Measurements from ENCODE around the gene ARID1B. TPM values are rescaled to one million over a fixed set of nuclear protein-coding genes. Genes with fewer than 3 reads are reported as not detected.

ARID1B gene
- total RNA-seq, 1 experiment from 2014 or later, result 60.3 TPM

DNA sequence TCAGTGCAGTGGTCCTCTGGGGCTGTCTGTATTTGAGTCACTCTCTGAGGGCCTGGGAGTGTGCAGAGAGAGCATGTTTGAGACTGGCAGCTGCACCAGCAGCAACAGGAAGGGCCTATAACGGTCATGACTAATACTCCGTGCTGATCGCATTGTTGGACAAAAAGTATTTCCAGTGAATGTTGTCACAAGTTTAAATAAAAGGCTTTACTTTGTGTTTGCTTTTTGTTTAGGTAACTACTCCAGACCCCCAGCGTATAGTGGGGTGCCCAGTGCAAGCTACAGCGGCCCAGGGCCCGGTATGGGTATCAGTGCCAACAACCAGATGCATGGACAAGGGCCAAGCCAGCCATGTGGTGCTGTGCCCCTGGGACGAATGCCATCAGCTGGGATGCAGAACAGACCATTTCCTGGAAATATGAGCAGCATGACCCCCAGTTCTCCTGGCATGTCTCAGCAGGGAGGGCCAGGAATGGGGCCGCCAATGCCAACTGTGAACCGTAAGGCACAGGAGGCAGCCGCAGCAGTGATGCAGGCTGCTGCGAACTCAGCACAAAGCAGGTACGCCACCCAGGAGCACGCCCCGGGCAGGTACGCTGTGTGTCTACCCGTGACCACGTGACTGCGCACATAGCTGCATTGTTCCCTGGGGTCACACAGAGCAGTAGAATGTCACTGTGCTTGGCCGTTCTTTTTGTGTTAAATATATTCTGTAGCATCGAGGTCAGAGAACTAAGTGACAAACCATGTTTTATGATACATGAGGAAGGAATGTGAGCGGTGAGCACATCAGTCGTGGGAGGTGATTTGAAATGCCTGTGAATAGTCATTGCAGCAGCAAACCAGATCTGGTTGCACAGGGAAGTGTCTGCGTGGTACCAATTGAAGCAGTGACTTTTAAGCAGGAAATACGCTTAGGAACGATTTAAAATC lies 371.5 kb downstream of the ARID1B start:
- CTCF ChIA-PET, result no interaction called here
- peaks cover 35% of the 10 kb centered on the region for H3K4me1 Mint-ChIP-seq
- peak overlapping the region; percentile 85 for H3K27ac Mint-ChIP-seq

DNA sequence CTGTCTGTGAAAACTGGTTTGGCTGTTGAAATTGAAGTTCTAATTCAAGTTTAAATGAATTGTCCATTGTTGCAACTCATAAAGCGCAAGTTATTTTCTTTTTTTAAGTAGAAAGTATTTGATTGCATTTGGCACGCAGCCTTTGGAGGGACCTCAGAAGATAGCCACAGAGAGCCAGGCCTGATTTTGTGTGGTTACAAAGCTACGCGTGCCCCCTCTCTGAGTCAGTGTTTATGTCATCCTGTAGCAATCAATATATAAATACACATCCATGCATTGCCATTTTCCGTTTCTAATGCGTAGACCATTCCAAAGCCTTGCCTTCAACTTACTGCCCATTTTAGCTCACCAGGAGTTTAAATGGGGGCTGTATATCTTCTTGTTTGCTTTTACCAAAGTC lies 372.9 kb downstream of the ARID1B start:
- Mint-ChIP-seq H3K4me1 (peaks cover 27% of the 10 kb centered on the region), H3K9me3 (no peaks in the 10 kb centered on the region), H3K4me3 (no peak overlapping the region), H3K27ac (no peak overlapping the region), H3K27me3 (ENCODE audit: low read depth) (no peaks in the 10 kb centered on the region), H3K36me3 (peaks cover 9% of the 10 kb centered on the region)
- CTCF ChIA-PET, result no interaction called here
- POLR2A ChIA-PET, result no interaction called here
- no peak for TF ChIP-seq RORB (CRISPR knock-in tag; IDR thresholded peaks at IDR 0.05)
- no peak for TF ChIP-seq CREM (CRISPR knock-in tag; IDR thresholded peaks at IDR 0.05)
- TF ChIP-seq, protein P1, sequence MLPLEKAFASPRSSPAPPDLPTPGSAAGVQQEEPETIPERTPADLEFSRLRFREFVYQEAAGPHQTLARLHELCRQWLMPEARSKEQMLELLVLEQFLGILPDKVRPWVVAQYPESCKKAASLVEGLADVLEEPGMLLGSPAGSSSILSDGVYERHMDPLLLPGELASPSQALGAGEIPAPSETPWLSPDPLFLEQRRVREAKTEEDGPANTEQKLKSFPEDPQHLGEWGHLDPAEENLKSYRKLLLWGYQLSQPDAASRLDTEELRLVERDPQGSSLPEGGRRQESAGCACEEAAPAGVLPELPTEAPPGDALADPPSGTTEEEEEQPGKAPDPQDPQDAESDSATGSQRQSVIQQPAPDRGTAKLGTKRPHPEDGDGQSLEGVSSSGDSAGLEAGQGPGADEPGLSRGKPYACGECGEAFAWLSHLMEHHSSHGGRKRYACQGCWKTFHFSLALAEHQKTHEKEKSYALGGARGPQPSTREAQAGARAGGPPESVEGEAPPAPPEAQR (CRISPR knock-in tag; IDR thresholded peaks at IDR 0.05), result no peak
- TF ChIP-seq, protein P2, sequence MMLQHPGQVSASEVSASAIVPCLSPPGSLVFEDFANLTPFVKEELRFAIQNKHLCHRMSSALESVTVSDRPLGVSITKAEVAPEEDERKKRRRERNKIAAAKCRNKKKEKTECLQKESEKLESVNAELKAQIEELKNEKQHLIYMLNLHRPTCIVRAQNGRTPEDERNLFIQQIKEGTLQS (CRISPR knock-in tag; conservative IDR thresholded peaks at IDR 0.05), result no peak
- TF ChIP-seq, protein P3, sequence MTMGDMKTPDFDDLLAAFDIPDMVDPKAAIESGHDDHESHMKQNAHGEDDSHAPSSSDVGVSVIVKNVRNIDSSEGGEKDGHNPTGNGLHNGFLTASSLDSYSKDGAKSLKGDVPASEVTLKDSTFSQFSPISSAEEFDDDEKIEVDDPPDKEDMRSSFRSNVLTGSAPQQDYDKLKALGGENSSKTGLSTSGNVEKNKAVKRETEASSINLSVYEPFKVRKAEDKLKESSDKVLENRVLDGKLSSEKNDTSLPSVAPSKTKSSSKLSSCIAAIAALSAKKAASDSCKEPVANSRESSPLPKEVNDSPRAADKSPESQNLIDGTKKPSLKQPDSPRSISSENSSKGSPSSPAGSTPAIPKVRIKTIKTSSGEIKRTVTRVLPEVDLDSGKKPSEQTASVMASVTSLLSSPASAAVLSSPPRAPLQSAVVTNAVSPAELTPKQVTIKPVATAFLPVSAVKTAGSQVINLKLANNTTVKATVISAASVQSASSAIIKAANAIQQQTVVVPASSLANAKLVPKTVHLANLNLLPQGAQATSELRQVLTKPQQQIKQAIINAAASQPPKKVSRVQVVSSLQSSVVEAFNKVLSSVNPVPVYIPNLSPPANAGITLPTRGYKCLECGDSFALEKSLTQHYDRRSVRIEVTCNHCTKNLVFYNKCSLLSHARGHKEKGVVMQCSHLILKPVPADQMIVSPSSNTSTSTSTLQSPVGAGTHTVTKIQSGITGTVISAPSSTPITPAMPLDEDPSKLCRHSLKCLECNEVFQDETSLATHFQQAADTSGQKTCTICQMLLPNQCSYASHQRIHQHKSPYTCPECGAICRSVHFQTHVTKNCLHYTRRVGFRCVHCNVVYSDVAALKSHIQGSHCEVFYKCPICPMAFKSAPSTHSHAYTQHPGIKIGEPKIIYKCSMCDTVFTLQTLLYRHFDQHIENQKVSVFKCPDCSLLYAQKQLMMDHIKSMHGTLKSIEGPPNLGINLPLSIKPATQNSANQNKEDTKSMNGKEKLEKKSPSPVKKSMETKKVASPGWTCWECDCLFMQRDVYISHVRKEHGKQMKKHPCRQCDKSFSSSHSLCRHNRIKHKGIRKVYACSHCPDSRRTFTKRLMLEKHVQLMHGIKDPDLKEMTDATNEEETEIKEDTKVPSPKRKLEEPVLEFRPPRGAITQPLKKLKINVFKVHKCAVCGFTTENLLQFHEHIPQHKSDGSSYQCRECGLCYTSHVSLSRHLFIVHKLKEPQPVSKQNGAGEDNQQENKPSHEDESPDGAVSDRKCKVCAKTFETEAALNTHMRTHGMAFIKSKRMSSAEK (CRISPR knock-in tag; IDR thresholded peaks at IDR 0.05; ENCODE audit: borderline replicate concordance), result no peak
- TF ChIP-seq, protein P4, sequence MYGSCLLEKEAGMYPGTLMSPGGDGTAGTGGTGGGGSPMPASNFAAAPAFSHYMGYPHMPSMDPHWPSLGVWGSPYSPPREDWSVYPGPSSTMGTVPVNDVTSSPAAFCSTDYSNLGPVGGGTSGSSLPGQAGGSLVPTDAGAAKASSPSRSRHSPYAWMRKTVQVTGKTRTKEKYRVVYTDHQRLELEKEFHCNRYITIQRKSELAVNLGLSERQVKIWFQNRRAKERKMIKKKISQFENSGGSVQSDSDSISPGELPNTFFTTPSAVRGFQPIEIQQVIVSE (CRISPR knock-in tag; IDR thresholded peaks at IDR 0.05; ENCODE audit: borderline replicate concordance), result no peak
- no peak for TF ChIP-seq NR1H2 (CRISPR knock-in tag; IDR thresholded peaks at IDR 0.05)
- no peak for TF ChIP-seq PRRX2 (CRISPR knock-in tag; IDR thresholded peaks at IDR 0.05)
- TF ChIP-seq TP53 (CRISPR knock-in tag; IDR thresholded peaks at IDR 0.05), result no peak
- no peak for DNase-seq (ENCODE audit: low spot score)
- no peak for ATAC-seq

More for the DNA sequence above, 371.5 kb downstream of the ARID1B start:
- TF ChIP-seq GRHL2 (CRISPR knock-in tag; IDR thresholded peaks at IDR 0.05; ENCODE audit: insufficient replicate concordance, severe bottlenecking), result no peak
- TF ChIP-seq, protein P5, sequence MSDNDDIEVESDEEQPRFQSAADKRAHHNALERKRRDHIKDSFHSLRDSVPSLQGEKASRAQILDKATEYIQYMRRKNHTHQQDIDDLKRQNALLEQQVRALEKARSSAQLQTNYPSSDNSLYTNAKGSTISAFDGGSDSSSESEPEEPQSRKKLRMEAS (CRISPR knock-in tag; IDR thresholded peaks at IDR 0.05), result no peak
- TF ChIP-seq, protein P6, sequence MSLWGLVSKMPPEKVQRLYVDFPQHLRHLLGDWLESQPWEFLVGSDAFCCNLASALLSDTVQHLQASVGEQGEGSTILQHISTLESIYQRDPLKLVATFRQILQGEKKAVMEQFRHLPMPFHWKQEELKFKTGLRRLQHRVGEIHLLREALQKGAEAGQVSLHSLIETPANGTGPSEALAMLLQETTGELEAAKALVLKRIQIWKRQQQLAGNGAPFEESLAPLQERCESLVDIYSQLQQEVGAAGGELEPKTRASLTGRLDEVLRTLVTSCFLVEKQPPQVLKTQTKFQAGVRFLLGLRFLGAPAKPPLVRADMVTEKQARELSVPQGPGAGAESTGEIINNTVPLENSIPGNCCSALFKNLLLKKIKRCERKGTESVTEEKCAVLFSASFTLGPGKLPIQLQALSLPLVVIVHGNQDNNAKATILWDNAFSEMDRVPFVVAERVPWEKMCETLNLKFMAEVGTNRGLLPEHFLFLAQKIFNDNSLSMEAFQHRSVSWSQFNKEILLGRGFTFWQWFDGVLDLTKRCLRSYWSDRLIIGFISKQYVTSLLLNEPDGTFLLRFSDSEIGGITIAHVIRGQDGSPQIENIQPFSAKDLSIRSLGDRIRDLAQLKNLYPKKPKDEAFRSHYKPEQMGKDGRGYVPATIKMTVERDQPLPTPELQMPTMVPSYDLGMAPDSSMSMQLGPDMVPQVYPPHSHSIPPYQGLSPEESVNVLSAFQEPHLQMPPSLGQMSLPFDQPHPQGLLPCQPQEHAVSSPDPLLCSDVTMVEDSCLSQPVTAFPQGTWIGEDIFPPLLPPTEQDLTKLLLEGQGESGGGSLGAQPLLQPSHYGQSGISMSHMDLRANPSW (CRISPR knock-in tag; conservative IDR thresholded peaks at IDR 0.05; ENCODE audit: low read depth), result no peak
- TF ChIP-seq, protein P7, sequence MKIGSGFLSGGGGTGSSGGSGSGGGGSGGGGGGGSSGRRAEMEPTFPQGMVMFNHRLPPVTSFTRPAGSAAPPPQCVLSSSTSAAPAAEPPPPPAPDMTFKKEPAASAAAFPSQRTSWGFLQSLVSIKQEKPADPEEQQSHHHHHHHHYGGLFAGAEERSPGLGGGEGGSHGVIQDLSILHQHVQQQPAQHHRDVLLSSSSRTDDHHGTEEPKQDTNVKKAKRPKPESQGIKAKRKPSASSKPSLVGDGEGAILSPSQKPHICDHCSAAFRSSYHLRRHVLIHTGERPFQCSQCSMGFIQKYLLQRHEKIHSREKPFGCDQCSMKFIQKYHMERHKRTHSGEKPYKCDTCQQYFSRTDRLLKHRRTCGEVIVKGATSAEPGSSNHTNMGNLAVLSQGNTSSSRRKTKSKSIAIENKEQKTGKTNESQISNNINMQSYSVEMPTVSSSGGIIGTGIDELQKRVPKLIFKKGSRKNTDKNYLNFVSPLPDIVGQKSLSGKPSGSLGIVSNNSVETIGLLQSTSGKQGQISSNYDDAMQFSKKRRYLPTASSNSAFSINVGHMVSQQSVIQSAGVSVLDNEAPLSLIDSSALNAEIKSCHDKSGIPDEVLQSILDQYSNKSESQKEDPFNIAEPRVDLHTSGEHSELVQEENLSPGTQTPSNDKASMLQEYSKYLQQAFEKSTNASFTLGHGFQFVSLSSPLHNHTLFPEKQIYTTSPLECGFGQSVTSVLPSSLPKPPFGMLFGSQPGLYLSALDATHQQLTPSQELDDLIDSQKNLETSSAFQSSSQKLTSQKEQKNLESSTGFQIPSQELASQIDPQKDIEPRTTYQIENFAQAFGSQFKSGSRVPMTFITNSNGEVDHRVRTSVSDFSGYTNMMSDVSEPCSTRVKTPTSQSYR (CRISPR knock-in tag; IDR thresholded peaks at IDR 0.05), result no peak
- TF ChIP-seq, protein P8, sequence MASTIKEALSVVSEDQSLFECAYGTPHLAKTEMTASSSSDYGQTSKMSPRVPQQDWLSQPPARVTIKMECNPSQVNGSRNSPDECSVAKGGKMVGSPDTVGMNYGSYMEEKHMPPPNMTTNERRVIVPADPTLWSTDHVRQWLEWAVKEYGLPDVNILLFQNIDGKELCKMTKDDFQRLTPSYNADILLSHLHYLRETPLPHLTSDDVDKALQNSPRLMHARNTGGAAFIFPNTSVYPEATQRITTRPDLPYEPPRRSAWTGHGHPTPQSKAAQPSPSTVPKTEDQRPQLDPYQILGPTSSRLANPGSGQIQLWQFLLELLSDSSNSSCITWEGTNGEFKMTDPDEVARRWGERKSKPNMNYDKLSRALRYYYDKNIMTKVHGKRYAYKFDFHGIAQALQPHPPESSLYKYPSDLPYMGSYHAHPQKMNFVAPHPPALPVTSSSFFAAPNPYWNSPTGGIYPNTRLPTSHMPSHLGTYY (CRISPR knock-in tag; IDR thresholded peaks at IDR 0.05), result no peak
- no peak for TF ChIP-seq RELA (CRISPR knock-in tag; IDR thresholded peaks at IDR 0.05; ENCODE audit: borderline replicate concordance)
- no peak for TF ChIP-seq ZNF396 (CRISPR knock-in tag; IDR thresholded peaks at IDR 0.05; ENCODE audit: borderline replicate concordance)
- TF ChIP-seq PRRX2 (CRISPR knock-in tag; IDR thresholded peaks at IDR 0.05), result no peak
- peak overlapping the region; percentile 70 for H3K4me3 Mint-ChIP-seq
- ATAC-seq (no peak), DNase-seq (ENCODE audit: low spot score) (no peak)
- POLR2A ChIA-PET, result interaction anchor here (0.5 kb wide), 1 partner anchor 222 kb away, joined by 4 read pairs; no protein-coding TSS in a partner anchor
- H3K9me3 Mint-ChIP-seq, result no peaks in the 10 kb centered on the region
- H3K36me3 Mint-ChIP-seq, result peaks cover 6% of the 10 kb centered on the region
- H3K27me3 Mint-ChIP-seq (ENCODE audit: low read depth), result no peaks in the 10 kb centered on the region
